H1 (cell line): ENCODE data around the gene MBIP. TPM values are rescaled to one million over a fixed set of nuclear protein-coding genes. Genes with fewer than 3 reads are reported as not detected.

ENCODE experiments used
- CTCF ChIA-PET: fragments of 300-600 bp; sonication (Branson Sonifier 250); formaldehyde crosslinking; loops from one replicate; lab custom pipeline; 2021; ENCODE audit not compliant: partially characterized antibody; lab: Charles Lee
- POLR2A ChIA-PET: fragments of 300-600 bp; sonication (Branson Sonifier 250); formaldehyde crosslinking; loops from one replicate; lab custom pipeline; 2021; ENCODE audit warnings: inconsistent platforms; ENCODE audit not compliant: partially characterized antibody; lab: Charles Lee
- DNase-seq, 2 experiments: peaks; one replicate each; pipeline versions ENCODE4 v3.0.0 to v3.0.0-alpha.2; 2010 to 2022; ENCODE audit warnings: low spot score in 2 of 2, low read depth in 1 of 2, mixed read lengths in 1 of 2
- FAIRE-seq: peaks from 2 replicates; lab custom pipeline; 2011; peaks lifted over from hg19 to GRCh38; lab: Jason Lieb, UNC
- H2AFZ ChIP-seq: 2 replicates; pipeline ENCODE4 v1.8.1; 2012; ENCODE audit warnings: low read length, inconsistent platforms
- H2AK5ac ChIP-seq: 2 replicates; pipeline ENCODE4 v1.6.1; 2013; ENCODE audit warnings: low read depth, low read length
- H2BK120ac ChIP-seq: replicated peaks from 2 replicates; pipeline ENCODE3; 2013; ENCODE audit warnings: low read depth, low read length, inconsistent platforms
- H2BK12ac ChIP-seq: 2 replicates; pipeline ENCODE4 v1.6.1; 2013; ENCODE audit warnings: low read depth, low read length
- H2BK15ac ChIP-seq: 2 replicates; pipeline ENCODE4 v1.6.1; 2013; ENCODE audit warnings: low read length
- H2BK20ac ChIP-seq: 2 replicates; pipeline ENCODE4 v1.6.1; 2013; ENCODE audit warnings: low read length
- H2BK5ac ChIP-seq: 2 replicates; pipeline ENCODE4 v1.6.1; 2013; ENCODE audit warnings: low read depth, low read length
- H3K14ac ChIP-seq: 2 replicates; pipeline ENCODE4 v1.6.1; 2013; ENCODE audit warnings: inconsistent platforms; ENCODE audit not compliant: insufficient read length
- H3K18ac ChIP-seq: 2 replicates; pipeline ENCODE4 v1.6.1; 2013; ENCODE audit warnings: low read length; ENCODE audit errors: extremely low read depth
- H3K23ac ChIP-seq: 2 replicates; pipeline ENCODE4 v1.6.1; 2013; ENCODE audit warnings: inconsistent platforms; ENCODE audit not compliant: insufficient read length
- H3K23me2 ChIP-seq: 2 replicates; pipeline ENCODE4 v1.6.1; 2013; ENCODE audit warnings: low read depth, low read length
- H3K27ac ChIP-seq: 2 replicates; pipeline ENCODE4 v1.6.1; 2011; ENCODE audit warnings: low read depth, low read length, inconsistent platforms
- H3K27me3 ChIP-seq, 4 experiments: replicated peaks in 1 of 4; 1 replicate in 1 of 4; 2 replicates in 3 of 4; pipeline versions ENCODE4 v1.6.1 to v1.8.1; 2011 to 2013; ENCODE audit warnings: low read length in 3 of 4, mild to moderate bottlenecking in 3 of 4, inconsistent platforms in 2 of 4, mixed read lengths in 2 of 4, moderate library complexity in 1 of 4; ENCODE audit not compliant: control insufficient read depth in 3 of 4, insufficient read depth in 3 of 4; ENCODE audit errors: extremely low read depth in 1 of 4
- H3K36me3 ChIP-seq, 4 experiments: 2 replicates each; pipeline versions ENCODE4 v1.6.1 to v1.8.1; 2011 to 2013; ENCODE audit warnings: mild to moderate bottlenecking in 4 of 4, low read length in 3 of 4, moderate library complexity in 2 of 4, control low read depth in 1 of 4, inconsistent platforms in 1 of 4; ENCODE audit not compliant: insufficient read depth in 4 of 4, control insufficient read depth in 2 of 4
- H3K4ac ChIP-seq: replicated peaks from 2 replicates; pipeline ENCODE3; 2013; ENCODE audit warnings: low read length, low read depth, mixed read lengths, inconsistent platforms; ENCODE audit not compliant: insufficient read length
- H3K4me1 ChIP-seq, 4 experiments: replicated peaks in 1 of 4; 1 replicate in 1 of 4; 2 replicates in 3 of 4; pipeline versions ENCODE4 v1.6.1 to v1.8.1; 2011 to 2013; ENCODE audit warnings: low read length in 3 of 4, inconsistent platforms in 2 of 4, mixed read lengths in 1 of 4; ENCODE audit not compliant: insufficient read depth in 4 of 4, control insufficient read depth in 3 of 4
- H3K4me2 ChIP-seq, 2 experiments: 2 replicates each; pipeline versions ENCODE4 v1.6.1 to v1.8.1; 2011 to 2013; ENCODE audit warnings: low read depth in 2 of 2, low read length in 2 of 2, control low read depth in 1 of 2, inconsistent platforms in 1 of 2, mild to moderate bottlenecking in 1 of 2; ENCODE audit not compliant: insufficient read depth in 1 of 2
- H3K4me3 ChIP-seq, 4 experiments: fragments of 200-600, 300-600 bp in 1 of 4; sonication (generic), shearing (Covaris generic), sonication (Bioruptor Twin) in 1 of 4; 2 replicates each; pipeline versions ENCODE4 v1.5.1 to v1.8.1; 2011 to 2016; ENCODE audit warnings: low read length in 4 of 4, low read depth in 3 of 4, control low read depth in 2 of 4, inconsistent platforms in 2 of 4, mild to moderate bottlenecking in 2 of 4, mixed read lengths in 1 of 4, moderate library complexity in 1 of 4; ENCODE audit not compliant: insufficient read depth in 2 of 4; ENCODE audit errors: extremely low read depth in 1 of 4
- H3K56ac ChIP-seq: replicated peaks from 2 replicates; pipeline ENCODE3; 2013; ENCODE audit warnings: low read depth, mild to moderate bottlenecking, mixed read lengths, low read length, inconsistent platforms; ENCODE audit not compliant: insufficient read length
- H3K79me1 ChIP-seq: 2 replicates; pipeline ENCODE4 v1.6.1; 2013; ENCODE audit warnings: low read depth, low read length, control low read depth
- H3K79me2 ChIP-seq, 2 experiments: 2 replicates each; pipeline versions ENCODE4 v1.6.1 to v1.8.1; 2012 to 2013; ENCODE audit warnings: low read length in 2 of 2, mild to moderate bottlenecking in 2 of 2, inconsistent platforms in 1 of 2; ENCODE audit not compliant: insufficient read depth in 2 of 2, control insufficient read depth in 1 of 2
- H3K9ac ChIP-seq, 4 experiments: replicated peaks in 1 of 4; 1 replicate in 1 of 4; 2 replicates in 3 of 4; pipeline versions ENCODE4 v1.6.1 to v1.8.1; 2011 to 2013; ENCODE audit warnings: low read depth in 3 of 4, low read length in 3 of 4, control low read depth in 2 of 4, mild to moderate bottlenecking in 2 of 4, moderate library complexity in 2 of 4, inconsistent platforms in 1 of 4; ENCODE audit errors: extremely low read depth in 1 of 4
- H3K9me3 ChIP-seq, 2 experiments: 2 replicates each; pipeline versions ENCODE4 v1.6.1 to v1.8.1; 2012 to 2013; ENCODE audit warnings: mild to moderate bottlenecking in 2 of 2, moderate library complexity in 2 of 2, control low read depth in 1 of 2, inconsistent platforms in 1 of 2, low read depth in 1 of 2, low read length in 1 of 2, mixed read lengths in 1 of 2; ENCODE audit not compliant: insufficient read depth in 2 of 2
- H4K20me1 ChIP-seq, 2 experiments: replicated peaks in 1 of 2; 2 replicates each; pipeline versions ENCODE3 to v1.8.1; 2011 to 2013; ENCODE audit warnings: inconsistent platforms in 2 of 2, low read length in 2 of 2, mild to moderate bottlenecking in 1 of 2; ENCODE audit not compliant: insufficient read depth in 2 of 2, control insufficient read depth in 1 of 2
- H4K5ac ChIP-seq: 2 replicates; pipeline ENCODE4 v1.6.1; 2013; ENCODE audit warnings: low read length, low read depth, mixed read lengths, inconsistent platforms; ENCODE audit not compliant: insufficient read length
- H4K8ac ChIP-seq: 2 replicates; pipeline ENCODE4 v1.8.0; 2013; ENCODE audit warnings: mild to moderate bottlenecking, moderate library complexity, low read length, inconsistent platforms; ENCODE audit not compliant: insufficient read depth; ENCODE audit errors: extremely low read depth
- H4K91ac ChIP-seq: replicated peaks from 2 replicates; pipeline ENCODE3; 2013; ENCODE audit warnings: low read length, mixed read lengths, inconsistent platforms; ENCODE audit not compliant: insufficient read length
- ATF3 ChIP-seq: IDR thresholded peaks from 2 replicates; pipeline ENCODE4 v1.6.1; 2011; ENCODE audit warnings: low read depth, mild to moderate bottlenecking, low read length; ENCODE audit not compliant: insufficient read depth
- CEBPB ChIP-seq: IDR thresholded peaks from 2 replicates; pipeline ENCODE4 v1.6.1; 2012; ENCODE audit warnings: low read depth, low read length
- EP300 ChIP-seq, 2 experiments: IDR thresholded peaks; 1 replicate in 1 of 2; 2 replicates in 1 of 2; pipeline ENCODE4 v1.6.1; 2011 to 2012; ENCODE audit warnings: low read depth in 2 of 2, low read length in 2 of 2, mild to moderate bottlenecking in 2 of 2, borderline replicate concordance in 1 of 2, inconsistent platforms in 1 of 2, moderate library complexity in 1 of 2
- KDM4A ChIP-seq: IDR thresholded peaks from one replicate; pipeline ENCODE4 v1.7.1; 2012; ENCODE audit warnings: low read depth, mild to moderate bottlenecking, moderate library complexity, low read length, inconsistent platforms; ENCODE audit not compliant: severe bottlenecking
- RFX5 ChIP-seq: IDR thresholded peaks from 2 replicates; pipeline ENCODE4 v1.6.1; 2011; ENCODE audit warnings: low read depth, low read length, improper control_type of control experiment, borderline replicate concordance
- RXRA ChIP-seq: IDR thresholded peaks from 2 replicates; pipeline ENCODE4 v1.6.1; 2011; ENCODE audit warnings: low read depth, mild to moderate bottlenecking, low read length, moderate library complexity; ENCODE audit not compliant: insufficient read depth
- SIX5 ChIP-seq: IDR thresholded peaks from 2 replicates; pipeline ENCODE4 v1.6.1; 2011; ENCODE audit warnings: mild to moderate bottlenecking, low read depth, low read length
- SP1 ChIP-seq: IDR thresholded peaks from 2 replicates; pipeline ENCODE4 v1.6.1; 2011; ENCODE audit warnings: low read depth, low read length
- TAF7 ChIP-seq: optimal IDR thresholded peaks from 2 replicates; pipeline ENCODE3; 2011; ENCODE audit warnings: low read depth, mild to moderate bottlenecking, inconsistent platforms, low read length, moderate library complexity, borderline replicate concordance
- YY1 ChIP-seq: IDR thresholded peaks from 2 replicates; pipeline ENCODE4 v1.6.1; 2011; ENCODE audit warnings: low read depth, mild to moderate bottlenecking, low read length
- WGBS, 2 experiments: shearing (Covaris generic) in 1 of 2; methylation state at CpG; one replicate each; pipeline versions ENCODE4 v1.1.6 to v1.1.7; 2013 to 2015; ENCODE audit warnings: low lambda C conversion rate in 2 of 2, mixed read lengths in 2 of 2, inconsistent platforms in 1 of 2, low coverage in 1 of 2, missing lambda C conversion rate in 1 of 2; ENCODE audit not compliant: insufficient replicate concordance in 2 of 2, insufficient coverage in 1 of 2, insufficient read length in 1 of 2; ENCODE audit errors: extremely low coverage in 1 of 2, missing lambda C conversion rate in 1 of 2; 5-methylcytosine and 5-hydroxymethylcytosine counted together
- polyA plus RNA-seq, 7 experiments: library from polyadenylated mRNA; depleted of rRNA in 3 of 7; stranded (reverse) in 5 of 7; unstranded in 2 of 7; fragments of >200 nt in 5 of 7; fragments of 200-250 nt in 2 of 7; gene quantifications; 1 replicate in 5 of 7; 2 replicates in 1 of 7; 4 replicates in 1 of 7; pipeline versions ENCODE4 v1.2.1 to v1.2.3, GENCODE V29; 2011 to 2013; ENCODE audit warnings: missing spikeins in 2 of 7, mixed read lengths in 2 of 7
- total RNA-seq: library from RNA; stranded (reverse); fragmentation: NEBNext Ultra II Directional; extraction: Animal tissue kit (Norgen Biotek cat#: 25700); gene quantifications from 2 replicates; pipeline ENCODE4 v1.2.1, GENCODE V29; 2021

MBIP gene
- total and polyA plus RNA-seq, 2 of the 8 experiments (the other 6 are each of a cell fraction or from before 2014, with no cell fraction given), result 15.0 to 27.4 TPM

- H2BK12ac ChIP-seq, result no peak overlapping the region
- no peaks in the 10 kb centered on the region; the same call in 1 of the 2 replicates for H3K79me1 ChIP-seq
- H3K4me3 ChIP-seq, result no peak overlapping the region
- no peak overlapping the region for H2BK120ac ChIP-seq
- no peaks in the 10 kb centered on the region for H3K27me3 ChIP-seq
- no peak overlapping the region for H3K27ac ChIP-seq
- 87% methylated on average over 3 of the region's 3 CpGs; no CpG with 5 or more reads in 1 of the 2 experiments for WGBS, 2 experiments
- POLR2A ChIA-PET, result no interaction called here
- no peak overlapping the region for H4K5ac ChIP-seq
- peaks cover 9 to 64% (median 39%) of the 10 kb centered on the region in 4 experiments for H3K36me3 ChIP-seq
- no peak overlapping the region for H2BK15ac ChIP-seq
- no peak overlapping the region for H3K18ac ChIP-seq
- CTCF ChIA-PET, result no interaction called here
- H2AK5ac ChIP-seq, result no peak overlapping the region
- no peak overlapping the region for H3K23ac ChIP-seq
- H2AFZ ChIP-seq, result no peak overlapping the region
- FAIRE-seq, result no peak
- no peak overlapping the region for H3K4me2 ChIP-seq
- TF ChIP-seq ATF3 (no peak), EP300 (IDR thresholded peaks at IDR 0.05; ENCODE audit: borderline replicate concordance in 1 of 2, low read depth in 2 of 2, low read length in 2 of 2) (no peak), RXRA (no peak), KDM4A (no peak), CEBPB (no peak), SIX5 (no peak), YY1 (no peak), TAF7 (no peak), RFX5 (no peak), SP1 (no peak)
- H3K23me2 ChIP-seq, result no peaks in the 10 kb centered on the region
- H3K56ac ChIP-seq, result no peak overlapping the region
- H4K91ac ChIP-seq, result no peak overlapping the region
- H3K79me2 ChIP-seq, result no peaks in the 10 kb centered on the region
- no peaks in the 10 kb centered on the region; a peak in 1 of 7 replicates for H3K4me1 ChIP-seq
- H3K9me3 ChIP-seq, result no peaks in the 10 kb centered on the region
- no peak overlapping the region for H3K4ac ChIP-seq
- H3K9ac ChIP-seq, result no peak overlapping the region
- H4K20me1 ChIP-seq, result peaks cover 1 to 2% of the 10 kb centered on the region in 2 experiments
- no peak for DNase-seq
- H2BK5ac ChIP-seq, result no peak overlapping the region
- no peak overlapping the region for H3K14ac ChIP-seq
- H2BK20ac ChIP-seq, result no peak overlapping the region
- H4K8ac ChIP-seq, result no peak overlapping the region
Measured at GRCh38 chr14:36301159-36301558, 19.3 kb downstream of the MBIP start.
